HL-60 (cell line): ENCODE measurements around the gene USP10.

Experiments
- DNase-seq, 2 experiments: peaks; one replicate each; pipeline ENCODE4 v3.0.0-alpha.2; 2010 to 2020; ENCODE audit warnings: low read depth in 1 of 2, low spot score in 1 of 2
- H3K27ac ChIP-seq: fragments of 250-450 bp; sonication (Bioruptor Pico); replicated peaks from 2 replicates; pipeline ENCODE4 v1.5.1; 2020; ENCODE audit warnings: mild to moderate bottlenecking, moderate library complexity
- H3K27me3 ChIP-seq: fragments of 250-450 bp; sonication (Bioruptor Pico); 2 replicates; pipeline ENCODE4 v1.5.1; 2021; ENCODE audit warnings: mild to moderate bottlenecking, moderate library complexity; ENCODE audit not compliant: insufficient read depth, poor library complexity, severe bottlenecking
- H3K4me3 ChIP-seq: replicated peaks from 2 replicates; pipeline ENCODE4 v1.5.1; 2011; ENCODE audit warnings: mild to moderate bottlenecking, control low read depth, low read length; ENCODE audit not compliant: insufficient read depth
- GABPA ChIP-seq: IDR thresholded peaks from 2 replicates; pipeline ENCODE4 v1.6.1; 2012; ENCODE audit warnings: low read depth
- POLR2AphosphoS5 ChIP-seq: IDR thresholded peaks from 2 replicates; pipeline ENCODE4 v1.6.1; 2012; ENCODE audit warnings: low read depth
- SPI1 ChIP-seq: IDR thresholded peaks from 2 replicates; pipeline ENCODE4 v1.6.1; 2012; ENCODE audit warnings: low read depth, mild to moderate bottlenecking, borderline replicate concordance
- TF ChIP-seq, protein P1 (sequence below): IDR thresholded peaks from 2 replicates; pipeline ENCODE4 v1.6.1; 2012; ENCODE audit warnings: low read depth; ENCODE audit not compliant: insufficient replicate concordance
- TF ChIP-seq, protein P2 (sequence below): IDR thresholded peaks from one replicate; pipeline ENCODE4 v1.5.1; 2011; ENCODE audit warnings: low read length, control low read depth, inconsistent platforms; ENCODE audit not compliant: insufficient read depth

Gene USP10

DNA sequence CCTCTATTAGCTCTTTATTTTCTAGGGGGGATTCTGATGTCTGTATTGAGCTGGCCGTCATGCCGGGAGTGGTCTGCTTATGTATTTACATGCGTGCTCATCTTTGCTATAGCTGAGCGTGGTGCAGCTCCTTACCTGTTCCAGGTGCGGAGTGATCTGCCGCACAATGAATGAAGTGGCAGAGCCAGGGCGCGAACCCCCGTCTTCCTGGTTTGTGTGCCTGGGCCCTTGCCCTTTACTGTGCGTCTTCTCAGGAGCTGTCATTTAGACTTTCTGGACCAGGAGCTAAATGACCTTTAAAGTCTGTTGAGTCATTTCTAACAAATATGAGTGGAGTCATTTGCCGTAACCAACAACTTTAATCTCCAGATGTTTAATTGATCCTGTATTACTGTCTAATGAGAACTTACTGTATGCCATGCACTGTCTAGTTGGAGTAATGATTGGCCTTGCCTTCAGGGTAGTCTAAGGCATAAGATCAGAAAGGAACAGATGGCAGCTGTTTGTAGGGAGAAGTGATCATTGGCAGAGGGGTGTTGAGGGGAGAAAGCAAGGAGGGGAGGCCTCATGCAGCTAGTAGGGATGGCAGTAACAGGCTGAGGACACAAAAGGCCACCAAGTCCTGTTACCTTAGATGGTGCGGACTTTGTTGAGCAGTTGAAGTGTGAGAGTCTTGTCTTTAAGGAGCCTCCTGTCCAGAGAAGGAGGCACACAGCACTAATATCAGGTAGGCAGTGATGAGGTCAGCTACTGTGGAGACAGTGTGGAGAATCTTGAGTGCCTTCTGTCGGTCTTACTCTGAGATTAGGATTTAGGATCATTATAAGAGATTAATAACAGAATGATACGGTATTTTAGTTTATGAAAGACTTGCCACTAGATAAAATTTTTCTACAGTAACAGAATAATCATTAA is 53.9 kb downstream of the USP10 start:
- no peak for TF ChIP-seq POLR2AphosphoS5
- TF ChIP-seq, protein P1, sequence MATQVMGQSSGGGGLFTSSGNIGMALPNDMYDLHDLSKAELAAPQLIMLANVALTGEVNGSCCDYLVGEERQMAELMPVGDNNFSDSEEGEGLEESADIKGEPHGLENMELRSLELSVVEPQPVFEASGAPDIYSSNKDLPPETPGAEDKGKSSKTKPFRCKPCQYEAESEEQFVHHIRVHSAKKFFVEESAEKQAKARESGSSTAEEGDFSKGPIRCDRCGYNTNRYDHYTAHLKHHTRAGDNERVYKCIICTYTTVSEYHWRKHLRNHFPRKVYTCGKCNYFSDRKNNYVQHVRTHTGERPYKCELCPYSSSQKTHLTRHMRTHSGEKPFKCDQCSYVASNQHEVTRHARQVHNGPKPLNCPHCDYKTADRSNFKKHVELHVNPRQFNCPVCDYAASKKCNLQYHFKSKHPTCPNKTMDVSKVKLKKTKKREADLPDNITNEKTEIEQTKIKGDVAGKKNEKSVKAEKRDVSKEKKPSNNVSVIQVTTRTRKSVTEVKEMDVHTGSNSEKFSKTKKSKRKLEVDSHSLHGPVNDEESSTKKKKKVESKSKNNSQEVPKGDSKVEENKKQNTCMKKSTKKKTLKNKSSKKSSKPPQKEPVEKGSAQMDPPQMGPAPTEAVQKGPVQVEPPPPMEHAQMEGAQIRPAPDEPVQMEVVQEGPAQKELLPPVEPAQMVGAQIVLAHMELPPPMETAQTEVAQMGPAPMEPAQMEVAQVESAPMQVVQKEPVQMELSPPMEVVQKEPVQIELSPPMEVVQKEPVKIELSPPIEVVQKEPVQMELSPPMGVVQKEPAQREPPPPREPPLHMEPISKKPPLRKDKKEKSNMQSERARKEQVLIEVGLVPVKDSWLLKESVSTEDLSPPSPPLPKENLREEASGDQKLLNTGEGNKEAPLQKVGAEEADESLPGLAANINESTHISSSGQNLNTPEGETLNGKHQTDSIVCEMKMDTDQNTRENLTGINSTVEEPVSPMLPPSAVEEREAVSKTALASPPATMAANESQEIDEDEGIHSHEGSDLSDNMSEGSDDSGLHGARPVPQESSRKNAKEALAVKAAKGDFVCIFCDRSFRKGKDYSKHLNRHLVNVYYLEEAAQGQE = no peak
- no peak for TF ChIP-seq SPI1
- TF ChIP-seq, protein P2, sequence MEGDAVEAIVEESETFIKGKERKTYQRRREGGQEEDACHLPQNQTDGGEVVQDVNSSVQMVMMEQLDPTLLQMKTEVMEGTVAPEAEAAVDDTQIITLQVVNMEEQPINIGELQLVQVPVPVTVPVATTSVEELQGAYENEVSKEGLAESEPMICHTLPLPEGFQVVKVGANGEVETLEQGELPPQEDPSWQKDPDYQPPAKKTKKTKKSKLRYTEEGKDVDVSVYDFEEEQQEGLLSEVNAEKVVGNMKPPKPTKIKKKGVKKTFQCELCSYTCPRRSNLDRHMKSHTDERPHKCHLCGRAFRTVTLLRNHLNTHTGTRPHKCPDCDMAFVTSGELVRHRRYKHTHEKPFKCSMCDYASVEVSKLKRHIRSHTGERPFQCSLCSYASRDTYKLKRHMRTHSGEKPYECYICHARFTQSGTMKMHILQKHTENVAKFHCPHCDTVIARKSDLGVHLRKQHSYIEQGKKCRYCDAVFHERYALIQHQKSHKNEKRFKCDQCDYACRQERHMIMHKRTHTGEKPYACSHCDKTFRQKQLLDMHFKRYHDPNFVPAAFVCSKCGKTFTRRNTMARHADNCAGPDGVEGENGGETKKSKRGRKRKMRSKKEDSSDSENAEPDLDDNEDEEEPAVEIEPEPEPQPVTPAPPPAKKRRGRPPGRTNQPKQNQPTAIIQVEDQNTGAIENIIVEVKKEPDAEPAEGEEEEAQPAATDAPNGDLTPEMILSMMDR = no peak
- TF ChIP-seq GABPA = no peak
- H3K27ac ChIP-seq = no peak overlapping the region
- no peak overlapping the region for H3K4me3 ChIP-seq
- no peak for DNase-seq
- H3K27me3 ChIP-seq = no peaks in the 10 kb centered on the region

DNA sequence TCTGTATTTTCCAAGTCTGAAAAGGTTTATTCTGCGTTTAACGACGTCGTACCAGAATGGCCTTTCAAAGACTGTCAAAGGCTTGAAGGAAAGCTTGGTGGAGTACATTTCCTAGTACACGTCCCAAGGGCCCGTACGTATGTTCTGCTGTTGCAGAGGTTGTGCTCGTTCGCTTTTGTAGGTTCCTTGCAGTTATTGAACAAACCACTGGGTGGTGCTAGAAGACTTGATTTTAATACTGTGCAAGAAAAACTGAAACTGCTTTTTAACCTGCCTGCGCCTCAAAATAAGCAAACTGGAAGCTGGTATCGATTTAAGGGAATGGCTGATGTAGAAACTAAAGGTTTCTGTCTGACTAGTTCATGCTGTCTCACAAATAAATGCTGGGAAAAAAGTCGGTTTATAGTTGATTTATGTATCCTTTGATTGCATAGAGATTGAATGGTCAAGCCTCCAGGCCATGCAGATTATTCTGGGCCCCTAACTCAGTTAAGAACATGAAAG is 54.6 kb downstream of the USP10 start:
- no peak overlapping the region for H3K27ac ChIP-seq
- TF ChIP-seq GABPA (no peak), POLR2AphosphoS5 (no peak)
- TF ChIP-seq, protein P2 = peak; percentile 75
- no peaks in the 10 kb centered on the region for H3K27me3 ChIP-seq
- H3K4me3 ChIP-seq = no peak overlapping the region
- DNase-seq = peak in 1 of 2 experiments; percentile 86

DNA sequence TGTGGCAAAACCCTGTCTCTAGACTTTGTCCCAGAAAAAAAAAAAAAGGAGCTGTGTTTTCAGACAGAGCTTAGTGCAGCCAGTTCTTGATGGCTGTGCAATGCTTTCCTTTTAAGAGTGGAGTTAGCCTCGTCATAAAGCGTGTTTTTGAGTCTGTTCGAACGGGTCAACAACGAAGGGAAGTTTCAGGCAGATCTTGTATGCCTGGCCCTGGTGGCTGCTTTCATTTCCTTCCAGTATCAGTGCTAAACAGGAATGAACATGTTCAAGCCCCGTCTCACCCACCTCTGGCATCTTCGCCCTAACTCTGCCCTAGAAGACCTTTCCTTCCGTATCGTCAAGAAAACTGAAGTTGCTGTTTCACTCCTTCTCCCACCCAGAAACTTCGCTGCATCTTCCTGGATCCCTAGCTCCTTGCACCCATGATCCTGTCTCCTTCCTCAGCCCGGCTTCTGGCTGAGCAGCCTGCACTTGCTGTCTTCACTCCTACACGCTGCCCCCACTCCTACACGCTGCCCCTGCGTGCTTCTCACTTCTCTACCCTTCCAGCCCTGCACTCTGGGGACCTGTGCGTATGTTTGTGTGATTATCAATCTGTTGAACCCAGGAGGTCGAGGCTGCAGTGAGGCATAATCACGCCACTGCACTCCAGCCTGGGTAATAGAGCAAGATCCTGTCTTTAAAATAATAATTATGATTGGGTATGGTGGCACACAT is 55.3 kb downstream of the USP10 start:
- Histone ChIP-seq H3K27me3 (no peaks in the 10 kb centered on the region), H3K27ac (no peak overlapping the region), H3K4me3 (no peak overlapping the region)
- TF ChIP-seq, protein P2 = no peak
- no peak for TF ChIP-seq GABPA
- TF ChIP-seq, protein P1 = no peak
- TF ChIP-seq SPI1 = no peak
- no peak for TF ChIP-seq POLR2AphosphoS5
- DNase-seq = no peak
